Omental fat pad (tissue), 4 donors: ENCODE data around the gene MRPL39. TPM values are rescaled to one million over a fixed set of nuclear protein-coding genes. Genes with fewer than 3 reads are reported as not detected.

ENCODE experiments used
- ATAC-seq: fragments of 150-250 bp; one replicate; pipeline ENCODE4 v1.9.1; 2016; ENCODE audit warnings: mild to moderate bottlenecking, moderate library complexity; ENCODE audit not compliant: low FRiP score
- DNase-seq: peaks from one replicate; pipeline ENCODE4 v3.0.0-alpha.2; 2019; ENCODE audit warnings: low spot score
- total RNA-seq, 4 donors: library from RNA; depleted of rRNA; stranded (reverse); fragments of >200 nt; gene quantifications; one replicate each; pipeline ENCODE4 v1.1.0, GENCODE V29; 2016
- TF ChIP-seq, protein P1 (sequence below), 3 donors: fragments of 450-650 bp; IDR thresholded peaks; one replicate each; pipeline ENCODE4 v1.5.1; 2016 to 2017; ENCODE audit warnings: antibody characterized with exemption in 3 of 3, mild to moderate bottlenecking in 3 of 3, moderate library complexity in 2 of 3

MRPL39 gene
- total RNA-seq, 4 donors from 2014 or later: 14.2 to 18.6 (median 14.9) TPM

DNA sequence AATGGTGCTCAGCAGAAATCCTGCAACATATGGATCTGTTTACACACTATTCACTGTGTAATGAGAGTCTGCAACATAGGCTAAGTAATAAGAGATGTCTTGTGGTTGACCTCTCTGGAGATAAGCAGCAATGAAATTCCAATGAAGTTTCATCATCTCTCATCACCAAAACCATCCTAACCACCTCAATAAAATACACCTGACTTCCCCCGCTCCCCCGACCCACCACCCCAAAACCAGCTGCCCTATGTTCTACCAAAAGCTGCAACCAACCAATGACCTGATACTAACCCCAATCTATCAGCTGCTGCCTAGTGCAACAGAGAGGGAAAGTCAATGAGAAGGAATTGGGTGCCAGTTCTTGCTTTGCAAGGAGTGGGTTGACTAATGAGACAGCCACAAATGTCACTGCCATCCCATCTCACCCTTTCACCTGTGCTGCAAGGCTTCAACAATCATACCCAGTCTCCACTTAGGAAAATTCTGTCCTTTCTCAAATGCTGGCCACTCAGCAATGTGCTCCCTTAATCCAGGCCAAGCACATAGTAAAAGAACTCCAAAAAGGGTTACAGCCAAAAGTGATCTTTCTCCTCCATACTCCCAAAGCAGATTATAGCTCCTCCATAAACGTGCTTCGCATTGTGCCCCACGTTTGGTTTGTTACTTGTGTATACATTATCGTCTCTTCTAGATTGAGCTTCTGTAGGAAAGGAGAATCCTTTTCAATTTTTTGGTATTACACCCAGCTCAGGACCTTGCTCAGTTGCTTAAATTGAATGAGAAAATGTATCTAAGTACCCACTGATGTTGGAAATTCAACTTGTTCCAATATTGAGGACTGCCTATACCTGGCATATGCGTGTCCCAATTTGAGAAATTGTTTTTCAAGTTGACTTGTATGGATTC is 29.0 kb downstream of the MRPL39 start:
- TF ChIP-seq, protein P1, sequence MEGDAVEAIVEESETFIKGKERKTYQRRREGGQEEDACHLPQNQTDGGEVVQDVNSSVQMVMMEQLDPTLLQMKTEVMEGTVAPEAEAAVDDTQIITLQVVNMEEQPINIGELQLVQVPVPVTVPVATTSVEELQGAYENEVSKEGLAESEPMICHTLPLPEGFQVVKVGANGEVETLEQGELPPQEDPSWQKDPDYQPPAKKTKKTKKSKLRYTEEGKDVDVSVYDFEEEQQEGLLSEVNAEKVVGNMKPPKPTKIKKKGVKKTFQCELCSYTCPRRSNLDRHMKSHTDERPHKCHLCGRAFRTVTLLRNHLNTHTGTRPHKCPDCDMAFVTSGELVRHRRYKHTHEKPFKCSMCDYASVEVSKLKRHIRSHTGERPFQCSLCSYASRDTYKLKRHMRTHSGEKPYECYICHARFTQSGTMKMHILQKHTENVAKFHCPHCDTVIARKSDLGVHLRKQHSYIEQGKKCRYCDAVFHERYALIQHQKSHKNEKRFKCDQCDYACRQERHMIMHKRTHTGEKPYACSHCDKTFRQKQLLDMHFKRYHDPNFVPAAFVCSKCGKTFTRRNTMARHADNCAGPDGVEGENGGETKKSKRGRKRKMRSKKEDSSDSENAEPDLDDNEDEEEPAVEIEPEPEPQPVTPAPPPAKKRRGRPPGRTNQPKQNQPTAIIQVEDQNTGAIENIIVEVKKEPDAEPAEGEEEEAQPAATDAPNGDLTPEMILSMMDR (IDR thresholded peaks at IDR 0.05): no peak
- no peak for ATAC-seq
- DNase-seq: no peak

DNA sequence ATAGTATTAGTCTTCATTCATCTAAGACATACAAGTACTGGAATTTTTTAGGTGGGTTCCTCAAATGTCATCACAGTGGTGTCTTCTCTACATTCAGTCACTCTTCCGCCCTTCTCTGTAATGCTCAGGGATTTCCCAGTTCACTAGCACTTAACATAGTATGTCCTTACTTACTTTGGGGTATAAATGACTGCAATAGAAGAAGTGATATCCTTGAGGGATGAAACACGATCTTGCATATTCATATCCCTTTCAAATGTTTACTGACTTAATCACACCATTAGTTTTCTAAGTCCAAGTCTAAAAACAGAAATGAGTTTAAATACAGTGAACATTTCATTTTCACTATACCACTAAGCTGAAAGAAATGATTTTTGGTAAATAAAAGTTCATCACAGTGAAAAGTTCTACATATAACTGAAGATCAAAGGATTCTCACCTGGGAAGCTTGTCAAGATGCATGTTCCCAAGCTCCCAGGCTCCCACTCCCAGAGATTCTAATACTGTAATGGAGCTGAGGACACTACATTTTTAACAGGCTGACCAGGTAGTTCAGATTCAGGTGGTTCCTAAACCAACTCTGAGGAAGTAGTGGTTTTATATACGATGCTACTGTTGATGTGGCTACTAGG is 29.7 kb downstream of the MRPL39 start:
- TF ChIP-seq, protein P1 (IDR thresholded peaks at IDR 0.05): no peak
- ATAC-seq: no peak
- no peak for DNase-seq

DNA sequence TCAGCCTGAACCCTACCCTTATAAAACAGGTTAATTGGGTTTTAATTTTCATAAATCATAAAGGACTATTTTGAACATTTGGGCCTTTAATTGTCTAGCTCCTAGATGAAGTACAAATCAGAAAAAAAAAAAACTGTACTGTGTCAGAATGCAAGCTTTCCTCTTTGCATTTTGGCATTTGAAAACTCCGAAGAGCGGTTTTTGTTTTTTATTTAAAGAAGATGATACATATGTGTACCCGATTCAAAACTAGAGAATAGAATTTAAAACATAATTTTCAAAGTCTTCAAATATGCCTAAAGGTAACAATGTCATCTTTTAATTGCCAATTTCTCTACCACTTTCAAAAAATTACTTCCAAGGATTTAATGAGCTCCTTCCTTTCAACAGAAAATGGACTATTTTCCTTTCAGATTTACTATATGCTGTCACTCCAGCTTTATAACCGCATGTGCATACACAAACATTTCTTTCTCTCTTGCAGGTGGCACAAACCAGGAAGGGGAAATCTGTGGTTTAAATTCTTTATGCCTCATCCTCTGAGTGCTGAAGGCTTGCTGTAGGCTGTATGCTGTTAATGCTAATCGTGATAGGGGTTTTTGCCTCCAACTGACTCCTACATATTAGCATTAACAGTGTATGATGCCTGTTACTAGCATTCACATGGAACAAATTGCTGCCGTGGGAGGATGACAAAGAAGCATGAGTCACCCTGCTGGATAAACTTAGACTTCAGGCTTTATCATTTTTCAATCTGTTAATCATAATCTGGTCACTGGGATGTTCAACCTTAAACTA is 33.7 kb downstream of the MRPL39 start:
- TF ChIP-seq, protein P1 (IDR thresholded peaks at IDR 0.05): no peak
- ATAC-seq (peak; percentile 94), DNase-seq (no peak)

DNA sequence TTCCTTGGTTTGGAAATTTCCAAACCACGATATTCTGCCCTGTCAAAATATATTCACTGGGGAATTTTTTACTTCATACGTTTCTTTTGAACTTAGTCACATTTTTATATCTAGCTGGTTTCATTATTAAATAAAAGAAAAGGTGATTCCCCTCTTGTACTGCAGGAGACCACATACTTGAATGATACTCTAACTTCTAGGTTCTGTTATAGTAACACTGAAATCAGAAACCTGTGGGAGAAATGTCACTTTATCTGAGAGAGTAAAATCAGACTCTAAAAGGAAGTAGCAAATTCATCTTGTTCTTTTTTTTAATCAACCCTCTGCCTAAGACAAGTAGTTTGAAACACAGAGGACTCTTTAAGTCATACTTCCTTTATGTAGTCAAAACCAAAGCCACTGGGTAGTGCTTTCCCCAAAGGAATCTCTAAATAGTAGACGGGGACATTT is 34.4 kb downstream of the MRPL39 start:
- DNase-seq: no peak
- TF ChIP-seq, protein P1 (IDR thresholded peaks at IDR 0.05): no peak
- no peak for ATAC-seq

DNA sequence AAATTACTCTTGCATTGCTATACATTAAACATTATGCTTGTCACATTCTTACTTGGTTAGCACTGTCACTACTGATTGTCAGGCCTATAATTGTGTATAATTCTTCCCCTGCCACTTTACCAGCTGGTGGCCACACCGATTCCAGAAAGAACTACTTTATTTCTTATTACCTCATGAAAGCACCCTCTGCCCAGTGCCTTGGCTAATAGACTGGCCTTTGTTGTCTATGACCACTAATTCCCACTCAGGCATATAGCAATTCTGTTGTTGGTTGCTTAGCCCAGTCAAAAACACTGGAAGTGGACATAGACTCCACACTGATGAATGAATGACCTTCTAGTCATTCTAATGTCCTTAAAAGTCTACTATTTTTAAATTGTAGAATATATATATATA is 35.6 kb downstream of the MRPL39 start:
- TF ChIP-seq, protein P1 (IDR thresholded peaks at IDR 0.05): no peak
- ATAC-seq (no peak), DNase-seq (no peak)

DNA sequence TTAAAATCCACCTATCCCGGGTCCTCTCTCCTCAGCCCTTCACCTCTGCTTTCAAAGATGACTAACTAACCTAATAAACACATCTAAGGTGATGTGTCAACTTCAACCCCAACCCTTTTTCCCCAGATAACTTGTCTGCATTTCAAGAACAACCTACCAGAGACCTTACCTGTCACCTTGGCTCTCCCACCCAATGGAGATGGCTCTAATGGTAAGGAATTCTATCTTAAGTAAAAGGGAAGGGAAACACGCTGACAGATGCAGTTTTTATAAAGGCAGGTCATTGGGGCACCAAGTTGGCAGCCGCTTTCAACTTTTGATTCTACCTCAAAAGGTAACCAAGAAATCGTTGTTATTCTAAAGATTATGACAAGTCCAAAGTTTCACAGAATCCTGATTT is 37.6 kb downstream of the MRPL39 start:
- DNase-seq: no peak
- no peak for ATAC-seq
- TF ChIP-seq, protein P1 (IDR thresholded peaks at IDR 0.05): no peak
